Mesenchymal stem cell (in vitro differentiated cells and primary cell): Measurements from ENCODE around the gene CDKN2B-AS1.

Source experiments
- DNase-seq: peaks from one replicate; pipeline ENCODE4 v3.0.0-alpha.2; 2013
- H2AFZ ChIP-seq: one replicate; pipeline ENCODE4 v1.6.1; 2013; ENCODE audit warnings: low read depth, mild to moderate bottlenecking, control low read depth, inconsistent platforms, low read length, moderate library complexity
- H2AK5ac ChIP-seq: 2 replicates; pipeline ENCODE4 v1.6.1; 2013; ENCODE audit warnings: low read length, moderate library complexity, mild to moderate bottlenecking, inconsistent platforms; ENCODE audit not compliant: severe bottlenecking
- H2BK120ac ChIP-seq: one replicate; pipeline ENCODE4 v1.6.1; 2013; ENCODE audit warnings: low read depth, mild to moderate bottlenecking, inconsistent platforms, low read length, moderate library complexity
- H2BK12ac ChIP-seq, 2 experiments: one replicate each; pipeline ENCODE4 v1.6.1; 2013; ENCODE audit warnings: inconsistent platforms in 2 of 2, low read length in 2 of 2, mild to moderate bottlenecking in 2 of 2, moderate library complexity in 2 of 2, control low read depth in 1 of 2
- H2BK15ac ChIP-seq: one replicate; pipeline ENCODE4 v1.6.1; 2013; ENCODE audit warnings: mild to moderate bottlenecking, low read depth, inconsistent platforms; ENCODE audit not compliant: poor library complexity, severe bottlenecking
- H2BK5ac ChIP-seq: 2 replicates; pipeline ENCODE4 v1.6.1; 2013; ENCODE audit warnings: low read depth, mild to moderate bottlenecking, low read length, control low read depth, inconsistent platforms; ENCODE audit not compliant: poor library complexity, severe bottlenecking
- H3K14ac ChIP-seq, 2 experiments: one replicate each; pipeline ENCODE4 v1.6.1; 2013; ENCODE audit warnings: inconsistent platforms in 2 of 2, low read length in 2 of 2, control low read depth in 1 of 2, mild to moderate bottlenecking in 1 of 2, moderate library complexity in 1 of 2
- H3K18ac ChIP-seq, 2 experiments: one replicate each; pipeline ENCODE4 v1.6.1; 2013; ENCODE audit warnings: inconsistent platforms in 2 of 2, low read length in 2 of 2, control low read depth in 1 of 2, low read depth in 1 of 2, mild to moderate bottlenecking in 1 of 2
- H3K23ac ChIP-seq, 2 experiments: one replicate each; pipeline ENCODE4 v1.6.1; 2013; ENCODE audit warnings: inconsistent platforms in 2 of 2, low read length in 2 of 2, mild to moderate bottlenecking in 2 of 2, moderate library complexity in 2 of 2, control low read depth in 1 of 2
- H3K27ac ChIP-seq: 2 replicates; pipeline ENCODE4 v1.5.1; 2013; ENCODE audit warnings: mild to moderate bottlenecking, moderate library complexity, low read length, control low read depth, inconsistent platforms; ENCODE audit not compliant: poor library complexity, severe bottlenecking
- H3K27me3 ChIP-seq, 2 experiments: 2 replicates each; pipeline versions ENCODE4 v1.6.1 to v1.7.0; 2013; ENCODE audit warnings: low read length in 2 of 2, mild to moderate bottlenecking in 2 of 2, moderate library complexity in 2 of 2, control low read depth in 1 of 2, inconsistent platforms in 1 of 2; ENCODE audit not compliant: control insufficient read depth in 1 of 2, insufficient read depth in 1 of 2
- H3K36me3 ChIP-seq, 2 experiments: 2 replicates each; pipeline versions ENCODE4 v1.6.1 to v1.7.0; 2013; ENCODE audit warnings: low read length in 2 of 2, control low read depth in 1 of 2, inconsistent platforms in 1 of 2, low read depth in 1 of 2, mild to moderate bottlenecking in 1 of 2; ENCODE audit not compliant: insufficient read depth in 2 of 2, control insufficient read depth in 1 of 2
- H3K4ac ChIP-seq, 2 experiments: one replicate each; pipeline ENCODE4 v1.6.1; 2013; ENCODE audit warnings: inconsistent platforms in 2 of 2, low read length in 2 of 2, mild to moderate bottlenecking in 2 of 2, moderate library complexity in 2 of 2, control low read depth in 1 of 2, low read depth in 1 of 2
- H3K4me1 ChIP-seq: 2 replicates; pipeline ENCODE4 v1.6.1; 2013; ENCODE audit warnings: low read depth, low read length, control low read depth; ENCODE audit not compliant: control insufficient read depth, insufficient read depth
- H3K4me2 ChIP-seq: 2 replicates; pipeline ENCODE4 v1.6.1; 2013; ENCODE audit warnings: low read length, mild to moderate bottlenecking, inconsistent platforms; ENCODE audit not compliant: poor library complexity, severe bottlenecking
- H3K4me3 ChIP-seq, 2 experiments: 2 replicates each; pipeline versions ENCODE4 v1.5.1 to v1.7.0; 2013; ENCODE audit warnings: low read length in 2 of 2, mild to moderate bottlenecking in 2 of 2, control low read depth in 1 of 2, low read depth in 1 of 2; ENCODE audit not compliant: insufficient read depth in 1 of 2
- H3K79me1 ChIP-seq: replicated peaks from 2 replicates; pipeline ENCODE4 v1.6.1; 2013; ENCODE audit warnings: mild to moderate bottlenecking, control low read depth, low read length, inconsistent platforms; ENCODE audit not compliant: poor library complexity, severe bottlenecking
- H3K9ac ChIP-seq: 2 replicates; pipeline ENCODE4 v1.7.0; 2013; ENCODE audit warnings: mild to moderate bottlenecking, low read length, moderate library complexity
- H3K9me3 ChIP-seq: 2 replicates; pipeline ENCODE4 v1.7.0; 2013; ENCODE audit warnings: mild to moderate bottlenecking, low read length; ENCODE audit not compliant: control insufficient read depth
- H4K8ac ChIP-seq: one replicate; pipeline ENCODE4 v1.6.1; 2013; ENCODE audit warnings: inconsistent platforms, mild to moderate bottlenecking, low read length, moderate library complexity
- H4K91ac ChIP-seq: one replicate; pipeline ENCODE4 v1.6.1; 2013; ENCODE audit warnings: mild to moderate bottlenecking, low read length, inconsistent platforms
- WGBS: methylation state at CpG from one replicate; pipeline ENCODE4 v1.1.7; 2013; ENCODE audit warnings: mixed read lengths; 5-methylcytosine and 5-hydroxymethylcytosine counted together

The CDKN2B-AS1 gene

GRCh38 chr9:22120159-22120549 is 125.6 kb downstream of the CDKN2B-AS1 start:
- Histone ChIP-seq H2AK5ac (peak overlapping the region; percentile 16), H3K27me3 (no peaks in the 10 kb centered on the region), H2BK12ac (no peak overlapping the region), H2BK5ac (no peak overlapping the region), H3K4ac (no peak overlapping the region), H3K27ac (no peak overlapping the region), H3K4me1 (peaks cover 5% of the 10 kb centered on the region), H3K23ac (no peak overlapping the region), H3K18ac (no peak overlapping the region), H3K14ac (no peak overlapping the region), H4K91ac (no peak overlapping the region), H4K8ac (no peak overlapping the region), H2BK120ac (no peak overlapping the region), H2AFZ (no peak overlapping the region), H3K4me3 (no peak overlapping the region), H3K79me1 (no peaks in the 10 kb centered on the region), H3K9ac (no peak overlapping the region), H3K36me3 (no peaks in the 10 kb centered on the region), H2BK15ac (no peak overlapping the region), H3K4me2 (no peak overlapping the region), H3K9me3 (peaks cover 6% of the 10 kb centered on the region)
- 100% methylated on average over 1 of the region's 1 CpG for WGBS
- no peak for DNase-seq

DNA sequence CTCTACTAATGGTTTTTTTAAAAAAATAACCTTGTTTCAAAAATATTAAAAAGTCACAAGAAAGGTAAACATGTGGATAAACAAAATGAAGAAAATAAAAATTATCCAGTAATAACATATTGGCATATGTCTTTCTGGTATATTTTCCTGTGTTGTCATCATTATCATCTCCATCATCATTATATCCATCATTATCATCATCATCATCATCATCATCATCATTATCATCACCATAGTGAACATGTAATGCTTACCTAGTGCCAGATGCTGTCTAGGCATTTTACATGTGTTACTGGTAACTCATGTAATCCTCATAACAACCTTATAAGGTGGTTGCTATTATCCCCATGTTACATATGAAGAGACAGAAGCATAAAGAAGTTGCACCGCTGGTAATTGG is 126.0 kb downstream of the CDKN2B-AS1 start:
- Histone ChIP-seq H3K23ac (no peak overlapping the region), H2BK12ac (no peak overlapping the region), H3K4me3 (no peak overlapping the region), H3K4ac (no peak overlapping the region), H3K27me3 (no peaks in the 10 kb centered on the region), H2BK120ac (no peak overlapping the region), H3K18ac (no peak overlapping the region), H3K9ac (no peak overlapping the region), H3K9me3 (peaks cover 6% of the 10 kb centered on the region), H2BK15ac (no peak overlapping the region), H3K27ac (no peak overlapping the region), H3K36me3 (no peaks in the 10 kb centered on the region), H4K91ac (no peak overlapping the region), H2AFZ (no peak overlapping the region), H3K4me1 (peaks cover 5% of the 10 kb centered on the region), H4K8ac (no peak overlapping the region), H3K14ac (no peak overlapping the region), H2BK5ac (no peak overlapping the region), H2AK5ac (no peak overlapping the region), H3K4me2 (no peak overlapping the region), H3K79me1 (no peaks in the 10 kb centered on the region)
- DNase-seq: no peak
- WGBS: no CpG with 5 or more reads among the region's 1 CpG

GRCh38 chr9:22124263-22125011 is 129.8 kb downstream of the CDKN2B-AS1 start:
- H2BK120ac ChIP-seq: no peak overlapping the region
- H3K23ac ChIP-seq: no peak overlapping the region
- H2BK15ac ChIP-seq: no peak overlapping the region
- peaks cover 1% of the 10 kb centered on the region for H3K4me1 ChIP-seq
- no peaks in the 10 kb centered on the region for H3K27me3 ChIP-seq
- no peak overlapping the region for H2AK5ac ChIP-seq
- H3K9ac ChIP-seq: no peak overlapping the region
- H3K4ac ChIP-seq: no peak overlapping the region
- DNase-seq: peak; percentile 51
- H2AFZ ChIP-seq: no peak overlapping the region
- 13% methylated on average over 2 of the region's 6 CpGs for WGBS
- peak overlapping the region in 1 of 2 experiments; percentile 71 for H3K18ac ChIP-seq
- no peak overlapping the region for H3K14ac ChIP-seq
- H4K8ac ChIP-seq: no peak overlapping the region
- H2BK5ac ChIP-seq: no peak overlapping the region
- H3K9me3 ChIP-seq: peaks cover 6% of the 10 kb centered on the region
- H3K36me3 ChIP-seq: no peaks in the 10 kb centered on the region
- H3K4me2 ChIP-seq: no peak overlapping the region
- no peak overlapping the region for H4K91ac ChIP-seq
- H3K27ac ChIP-seq: no peak overlapping the region
- H3K79me1 ChIP-seq: no peaks in the 10 kb centered on the region
- H2BK12ac ChIP-seq: no peak overlapping the region
- H3K4me3 ChIP-seq: no peak overlapping the region

GRCh38 chr9:22129133-22129532 is 134.5 kb downstream of the CDKN2B-AS1 start:
- H3K4ac ChIP-seq: no peak overlapping the region
- 0% methylated on average over 1 of the region's 1 CpG for WGBS
- no peak overlapping the region for H2BK12ac ChIP-seq
- H3K23ac ChIP-seq: no peak overlapping the region
- H3K14ac ChIP-seq: no peak overlapping the region
- no peak overlapping the region for H3K4me2 ChIP-seq
- no peak overlapping the region for H3K18ac ChIP-seq
- no peak overlapping the region for H3K9ac ChIP-seq
- no peak overlapping the region for H3K4me3 ChIP-seq
- no peaks in the 10 kb centered on the region for H3K36me3 ChIP-seq
- H2BK5ac ChIP-seq: no peak overlapping the region
- no peak overlapping the region for H2BK120ac ChIP-seq
- H4K91ac ChIP-seq: no peak overlapping the region
- H2AK5ac ChIP-seq: no peak overlapping the region
- DNase-seq: no peak
- H2BK15ac ChIP-seq: no peak overlapping the region
- H3K27me3 ChIP-seq: no peaks in the 10 kb centered on the region
- no peaks in the 10 kb centered on the region for H3K9me3 ChIP-seq
- no peak overlapping the region for H4K8ac ChIP-seq
- no peaks in the 10 kb centered on the region for H3K79me1 ChIP-seq
- no peak overlapping the region for H2AFZ ChIP-seq
- H3K4me1 ChIP-seq: peaks cover 1% of the 10 kb centered on the region
- H3K27ac ChIP-seq: no peak overlapping the region
